Stomach (tissue), 9 donors: ENCODE data around the gene CLMP. TPM values are rescaled to one million over a fixed set of nuclear protein-coding genes. Genes with fewer than 3 reads are reported as not detected.
A peak's percentile ranks its signal among the peaks of the same experiment; 100 is the strongest.

Experiments
- DNase-seq, 2 donors: peaks; one replicate each; pipeline versions ENCODE4 v3.0.0 to v3.0.0-alpha.2; 2013 to 2019
- H3K27ac ChIP-seq, 5 donors: fragments of 200-600 bp in 4 of 5; sonication (generic) in 4 of 5; one replicate each; pipeline ENCODE4 v1.5.1; 2013 to 2019; ENCODE audit warnings: mild to moderate bottlenecking in 1 of 5, moderate library complexity in 1 of 5
- H3K27me3 ChIP-seq, 3 donors: fragments of 200-600 bp; sonication (generic); one replicate each; pipeline ENCODE4 v1.5.1; 2017 to 2019; ENCODE audit warnings: mixed run types in 1 of 3
- H3K36me3 ChIP-seq, 4 donors: fragments of 200-600 bp; sonication (generic); 1 replicate in 3 of 4; 2 replicates in 1 of 4; pipeline ENCODE4 v1.5.1; 2016 to 2019
- H3K4me1 ChIP-seq, 4 donors: fragments of 200-600 bp; sonication (generic); one replicate each; pipeline ENCODE4 v1.5.1; 2016 to 2019
- H3K4me3 ChIP-seq, 4 donors: fragments of 200-600 bp; sonication (generic) in 3 of 4; one replicate each; pipeline ENCODE4 v1.5.1; 2016 to 2019; ENCODE audit warnings: mild to moderate bottlenecking in 1 of 4
- H3K9me3 ChIP-seq, 4 donors: fragments of 200-600 bp; sonication (generic); one replicate each; pipeline ENCODE4 v1.5.1; 2016 to 2019
- EP300 ChIP-seq: sonication (generic); formaldehyde crosslinking; IDR thresholded peaks from one replicate; pipeline ENCODE4 v1.6.1; 2017; ENCODE audit warnings: antibody characterized with exemption
- POLR2A ChIP-seq, 4 donors: fragments of 450-650 bp; IDR thresholded peaks; one replicate each; pipeline ENCODE4 v1.6.1; 2016; ENCODE audit warnings: antibody characterized with exemption in 4 of 4, control low read depth in 2 of 4, mild to moderate bottlenecking in 1 of 4, moderate library complexity in 1 of 4
- POLR2AphosphoS5 ChIP-seq, 3 donors: sonication (generic); formaldehyde crosslinking; IDR thresholded peaks; one replicate each; pipeline ENCODE4 v1.6.1; 2016; ENCODE audit warnings: antibody characterized with exemption in 3 of 3
- WGBS, 5 donors: extraction: QIAGEN DNeasy Blood & Tissue Kit in 3 of 5; methylation state at CpG; one replicate each; pipeline versions ENCODE4 v1.1.5 to v1.1.7; 2013 to 2018; 5-methylcytosine and 5-hydroxymethylcytosine counted together
- intact Hi-C: fragments of 100-400 bp; cut with DNase I; formaldehyde crosslinking; loops from one replicate; pipeline ENCODE4 v1.15.1; 2023; ENCODE audit warnings: low total_unique reads
- polyA plus RNA-seq, 3 donors: library from polyadenylated mRNA; stranded (reverse); fragments of 200-250 nt; gene quantifications; one replicate each; pipeline ENCODE4 v1.2.3, GENCODE V29; 2013
- total RNA-seq, 5 donors: library from RNA; depleted of rRNA; stranded (reverse); fragments of >200 nt; gene quantifications; one replicate each; pipeline versions ENCODE4 v1.1.0 to v1.2.3, GENCODE V29; 2014 to 2016
- TF ChIP-seq, protein P1 (sequence below), 7 experiments: fragments of 450-650 bp in 4 of 7; fragments of 200-600 bp in 3 of 7; sonication (generic) in 3 of 7; IDR thresholded peaks; one replicate each; pipeline ENCODE4 v1.5.1; 2016 to 2019; ENCODE audit warnings: antibody characterized with exemption in 7 of 7, control low read depth in 2 of 7, mild to moderate bottlenecking in 1 of 7
- donor health status: healthy with polysubstance abuse.
- donor health status: Bipolar disorder and iron deficiency.
- donor health status: healthy.

Gene CLMP
- total and polyA plus RNA-seq, 8 donors, result 4.9 to 81.2 (median 40.5) TPM

DNA sequence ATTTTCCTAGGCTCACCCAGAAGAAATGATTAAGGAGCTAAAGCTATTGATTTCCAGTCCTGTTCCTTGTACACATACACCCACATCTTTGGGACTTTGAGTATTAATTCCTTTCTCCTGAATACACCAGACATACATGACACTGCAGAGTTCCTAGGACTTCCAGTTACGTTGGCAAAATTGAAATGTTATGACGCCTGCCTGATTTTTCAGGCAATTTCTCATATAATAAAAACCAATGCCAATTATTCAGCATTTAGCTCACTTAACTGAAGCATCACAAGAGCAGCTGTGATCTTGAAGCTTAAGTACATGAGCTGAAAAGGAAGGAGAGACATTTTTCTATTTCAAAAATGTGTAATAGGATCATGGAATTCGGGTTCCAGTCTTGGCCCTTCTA lies 4.5 kb downstream of the CLMP start:
- Histone ChIP-seq H3K27ac (peak overlapping the region in 3 of 5 donors; percentile 25 to 90 (median 33)), H3K36me3 (no peaks in the 10 kb centered on the region), H3K9me3 (no peaks in the 10 kb centered on the region), H3K4me1 (peaks cover 4 to 74% (median 9%) of the 10 kb centered on the region in 4 donors), H3K27me3 (peaks cover 0 to 86% (median 19%) of the 10 kb centered on the region in 3 donors), H3K4me3 (no peak overlapping the region)
- intact Hi-C loops, result no loop called here
- TF ChIP-seq EP300 (no peak), POLR2AphosphoS5 (IDR thresholded peaks at IDR 0.05) (peak in 1 of 3 donors; percentile 3), POLR2A (IDR thresholded peaks at IDR 0.05) (no peak)
- TF ChIP-seq, protein P1, sequence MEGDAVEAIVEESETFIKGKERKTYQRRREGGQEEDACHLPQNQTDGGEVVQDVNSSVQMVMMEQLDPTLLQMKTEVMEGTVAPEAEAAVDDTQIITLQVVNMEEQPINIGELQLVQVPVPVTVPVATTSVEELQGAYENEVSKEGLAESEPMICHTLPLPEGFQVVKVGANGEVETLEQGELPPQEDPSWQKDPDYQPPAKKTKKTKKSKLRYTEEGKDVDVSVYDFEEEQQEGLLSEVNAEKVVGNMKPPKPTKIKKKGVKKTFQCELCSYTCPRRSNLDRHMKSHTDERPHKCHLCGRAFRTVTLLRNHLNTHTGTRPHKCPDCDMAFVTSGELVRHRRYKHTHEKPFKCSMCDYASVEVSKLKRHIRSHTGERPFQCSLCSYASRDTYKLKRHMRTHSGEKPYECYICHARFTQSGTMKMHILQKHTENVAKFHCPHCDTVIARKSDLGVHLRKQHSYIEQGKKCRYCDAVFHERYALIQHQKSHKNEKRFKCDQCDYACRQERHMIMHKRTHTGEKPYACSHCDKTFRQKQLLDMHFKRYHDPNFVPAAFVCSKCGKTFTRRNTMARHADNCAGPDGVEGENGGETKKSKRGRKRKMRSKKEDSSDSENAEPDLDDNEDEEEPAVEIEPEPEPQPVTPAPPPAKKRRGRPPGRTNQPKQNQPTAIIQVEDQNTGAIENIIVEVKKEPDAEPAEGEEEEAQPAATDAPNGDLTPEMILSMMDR (IDR thresholded peaks at IDR 0.05), result no peak
- 67 to 80% (median 71%) methylated on average over 3 of the region's 3 CpGs for WGBS, 5 donors
- no peak for DNase-seq

DNA sequence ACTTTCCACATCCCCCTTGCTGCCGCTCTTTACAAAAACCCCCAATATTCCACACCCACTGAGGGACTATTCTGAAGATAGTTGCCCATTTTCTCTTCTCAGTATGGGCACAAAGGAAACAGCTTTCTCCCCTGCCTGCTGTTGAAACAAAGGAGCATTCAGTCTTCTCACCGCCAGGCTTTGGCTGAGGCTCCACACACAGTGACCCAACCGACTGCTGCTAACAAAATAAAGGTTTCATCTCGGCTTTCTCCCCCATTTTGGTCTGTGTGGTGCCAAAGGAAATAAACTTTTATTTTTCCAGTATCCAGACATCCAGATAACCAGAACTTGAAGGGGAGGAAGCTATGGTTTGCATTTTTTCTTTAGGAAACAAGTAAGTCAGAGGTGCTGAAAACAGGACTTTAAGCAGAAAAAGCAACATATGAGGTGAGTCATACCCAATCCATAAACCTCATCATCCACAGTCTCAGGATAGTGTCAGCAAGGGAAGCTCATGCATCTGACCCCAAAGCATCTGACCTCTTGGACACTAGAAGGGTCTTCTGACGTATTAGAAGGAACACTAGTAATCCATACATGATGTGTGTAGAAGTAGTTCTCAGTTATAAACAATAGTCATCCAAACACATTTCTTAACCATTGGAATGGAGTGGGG lies 6.4 kb downstream of the CLMP start:
- H3K4me3 ChIP-seq, result peak overlapping the region in 1 of 4 donors; percentile 8
- peak overlapping the region; percentile 16 to 90 (median 69) for H3K27ac ChIP-seq
- intact Hi-C loops, result no loop called here
- peak in 1 of 2 donors; percentile 54 for DNase-seq
- H3K36me3 ChIP-seq, result no peaks in the 10 kb centered on the region
- WGBS, 5 donors, result 22 to 27% (median 24%) methylated on average over 5 of the region's 5 CpGs
- no peak for TF ChIP-seq POLR2A (IDR thresholded peaks at IDR 0.05)
- TF ChIP-seq EP300, result no peak
- TF ChIP-seq POLR2AphosphoS5 (IDR thresholded peaks at IDR 0.05), result no peak
- TF ChIP-seq, protein P1 (IDR thresholded peaks at IDR 0.05), result no peak
- peaks cover 0 to 79% (median 2%) of the 10 kb centered on the region in 4 donors for H3K4me1 ChIP-seq
- H3K9me3 ChIP-seq, result no peaks in the 10 kb centered on the region
- H3K27me3 ChIP-seq, result peaks cover 0 to 86% (median under 1%) of the 10 kb centered on the region in 3 donors

DNA sequence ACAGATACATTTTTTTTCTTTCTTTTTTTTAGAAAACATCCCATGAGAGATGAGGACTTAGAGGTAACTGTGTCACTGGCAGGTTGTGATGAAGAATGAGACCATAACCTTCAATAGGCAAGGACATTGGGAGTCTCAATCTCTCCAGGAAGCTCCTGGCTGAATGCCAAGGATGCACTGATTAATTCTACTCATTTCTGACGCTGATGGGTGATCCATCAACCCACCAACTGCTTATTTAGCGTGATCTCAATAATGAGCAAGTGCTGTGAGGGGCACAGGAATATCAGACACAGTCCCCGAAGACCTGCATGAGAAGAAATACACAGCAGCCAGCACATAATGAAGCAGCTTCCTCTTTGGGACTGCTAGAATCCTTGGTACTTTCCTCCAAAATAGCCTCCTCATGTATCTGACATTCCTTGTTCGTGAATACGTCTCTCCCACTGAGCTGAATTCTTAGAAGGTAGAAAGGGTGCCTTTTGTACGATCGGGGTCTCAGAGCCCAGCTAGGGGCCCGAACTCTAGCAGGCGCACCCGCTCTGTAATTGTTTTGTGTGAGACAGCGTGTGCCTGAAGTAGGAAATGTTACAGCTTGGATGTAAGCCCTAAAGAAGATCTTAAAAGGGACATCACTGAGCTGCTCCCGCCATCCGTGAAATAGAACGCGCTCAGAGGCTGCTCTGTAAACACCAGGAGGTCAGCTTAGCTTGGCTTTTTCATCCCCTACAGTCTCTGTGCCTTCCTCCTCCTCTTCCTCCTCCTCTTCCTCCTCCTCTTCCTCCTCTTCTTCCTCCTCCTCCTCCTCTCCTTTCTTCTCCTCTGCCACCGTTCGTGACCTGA lies 7.2 kb downstream of the CLMP start:
- intact Hi-C loops, result no loop called here
- TF ChIP-seq POLR2A (IDR thresholded peaks at IDR 0.05) (no peak), POLR2AphosphoS5 (IDR thresholded peaks at IDR 0.05) (no peak), EP300 (no peak)
- TF ChIP-seq, protein P1 (IDR thresholded peaks at IDR 0.05), result no peak
- 25 to 40% (median 34%) methylated on average over 17 of the region's 17 CpGs for WGBS, 5 donors
- Histone ChIP-seq H3K36me3 (no peaks in the 10 kb centered on the region), H3K4me3 (peak overlapping the region in 1 of 4 donors; percentile 8), H3K27me3 (peaks cover 0 to 80% (median 0%) of the 10 kb centered on the region in 3 donors), H3K9me3 (no peaks in the 10 kb centered on the region), H3K27ac (peak overlapping the region; percentile 16 to 90 (median 69)), H3K4me1 (peaks cover 0 to 74% (median 2%) of the 10 kb centered on the region in 4 donors)
- DNase-seq, result no peak

GRCh38 chr11:123187248-123187647 lies 7.8 kb downstream of the CLMP start:
- Histone ChIP-seq H3K36me3 (no peaks in the 10 kb centered on the region), H3K4me1 (peaks cover 0 to 69% (median 2%) of the 10 kb centered on the region in 4 donors), H3K27ac (peak overlapping the region in 3 of 5 donors; percentile 69 to 90 (median 72)), H3K9me3 (no peaks in the 10 kb centered on the region), H3K4me3 (no peak overlapping the region), H3K27me3 (peaks cover 0 to 74% (median 0%) of the 10 kb centered on the region in 3 donors)
- no peak for DNase-seq
- TF ChIP-seq EP300, result no peak
- TF ChIP-seq, protein P1 (IDR thresholded peaks at IDR 0.05), result no peak
- WGBS, 5 donors, result 78 to 88% (median 85%) methylated on average over 4 of the region's 4 CpGs
- intact Hi-C loops, result no loop called here
